COR-L47 (cell line): ENCODE measurements around the gene JUND.
A peak's percentile ranks its signal among the peaks of the same experiment; 100 is the strongest.

Source experiments
- DNase-seq: peaks from one replicate; lab custom pipeline; 2025; lab: John Stamatoyannopoulos, UW

JUND gene

GRCh38 chr19:18308051-18308947, 26.9 kb upstream of the JUND start:
- no peak for DNase-seq

GRCh38 chr19:18307271-18307681, 25.9 kb upstream of the JUND start:
- no peak for DNase-seq

GRCh38 chr19:18306888-18307260, 25.5 kb upstream of the JUND start:
- no peak for DNase-seq

GRCh38 chr19:18306209-18306887, 24.9 kb upstream of the JUND start:
- DNase-seq, result no peak

GRCh38 chr19:18304458-18305310, 23.3 kb upstream of the JUND start:
- no peak for DNase-seq

GRCh38 chr19:18304208-18304457, 22.7 kb upstream of the JUND start:
- no peak for DNase-seq

GRCh38 chr19:18301718-18302111, 20.3 kb upstream of the JUND start:
- DNase-seq, result no peak

GRCh38 chr19:18300930-18301717, 19.7 kb upstream of the JUND start:
- DNase-seq, result no peak

- no peak for DNase-seq
Measured at GRCh38 chr19:18299654-18300053, 18.2 kb upstream of the JUND start.

GRCh38 chr19:18298601-18299000, 17.2 kb upstream of the JUND start:
- DNase-seq, result no peak

GRCh38 chr19:18297308-18297707, 15.9 kb upstream of the JUND start:
- no peak for DNase-seq

- DNase-seq, result no peak
Measured at GRCh38 chr19:18295034-18295451, 13.6 kb upstream of the JUND start.

- DNase-seq, result peak; percentile 72
Measured at GRCh38 chr19:18294467-18294864, 13.0 kb upstream of the JUND start.

- DNase-seq, result no peak
Measured at GRCh38 chr19:18293642-18294466, 12.4 kb upstream of the JUND start.

GRCh38 chr19:18292810-18293641, 11.6 kb upstream of the JUND start:
- DNase-seq, result peak; percentile 37

GRCh38 chr19:18292462-18292809, 11.0 kb upstream of the JUND start:
- no peak for DNase-seq

GRCh38 chr19:18291590-18292461, 10.4 kb upstream of the JUND start:
- DNase-seq, result peak; percentile 47

- DNase-seq, result no peak
Measured at GRCh38 chr19:18291019-18291524, 9.7 kb upstream of the JUND start.
